AG08396 (cell line): Measurements from ENCODE around the gene PPP6R2.
"Not testable (repeated sequence)": the region's sequence is repeated elsewhere in the genome, so short reads cannot be mapped to it uniquely, and the experiment has no call there.

Experiments
- DNase-seq: peaks from one replicate; pipeline ENCODE4 v3.0.0; 2012; ENCODE audit warnings: low spot score, mixed read lengths

PPP6R2 gene

GRCh38 chr22:50318356-50318697 is 24.8 kb upstream of the PPP6R2 start:
- no peak for DNase-seq

GRCh38 chr22:50318698-50319411 is 24.3 kb upstream of the PPP6R2 start:
- no peak for DNase-seq

GRCh38 chr22:50319503-50319951 is 23.6 kb upstream of the PPP6R2 start:
- no peak for DNase-seq

GRCh38 chr22:50320116-50320515 is 23.0 kb upstream of the PPP6R2 start:
- no peak for DNase-seq

GRCh38 chr22:50320671-50321325 is 22.3 kb upstream of the PPP6R2 start:
- no peak for DNase-seq

- DNase-seq, result not testable (repeated sequence)
These were observed 20.6 kb upstream of the PPP6R2 start for GRCh38 chr22:50322382-50323104.

- no peak for DNase-seq
These were observed 19.2 kb upstream of the PPP6R2 start for GRCh38 chr22:50323900-50324299.

GRCh38 chr22:50325444-50326224 is 17.5 kb upstream of the PPP6R2 start:
- no peak for DNase-seq

GRCh38 chr22:50326225-50326955 is 16.7 kb upstream of the PPP6R2 start:
- peak; percentile 38 for DNase-seq

- DNase-seq, result peak; percentile 95
These were observed 16.0 kb upstream of the PPP6R2 start, which contains the start of gene DENND6B for GRCh38 chr22:50326956-50327710. TSS of gene DENND6B (minus strand) at chr22:50327012. CDS start at chr22:50326988, 24 bp downstream.

GRCh38 chr22:50327711-50328019 is 15.5 kb upstream of the PPP6R2 start:
- DNase-seq, result no peak

GRCh38 chr22:50329236-50329635 is 13.9 kb upstream of the PPP6R2 start:
- DNase-seq, result no peak

GRCh38 chr22:50334433-50334832 is 8.7 kb upstream of the PPP6R2 start:
- not testable (repeated sequence) for DNase-seq

GRCh38 chr22:50337262-50338041 is 5.7 kb upstream of the PPP6R2 start:
- no peak for DNase-seq

GRCh38 chr22:50338042-50338573 is 5.0 kb upstream of the PPP6R2 start:
- DNase-seq, result no peak

- no peak for DNase-seq
These were observed 4.2 kb upstream of the PPP6R2 start for GRCh38 chr22:50338860-50339462.

GRCh38 chr22:50339945-50340879 is 2.9 kb upstream of the PPP6R2 start:
- no peak for DNase-seq

GRCh38 chr22:50341977-50342650 is 1.0 kb upstream of the PPP6R2 start:
- DNase-seq, result peak; percentile 83
